Activated T-helper 9 cell treated with anti-CD3 and anti-CD28 coated beads, Interleukin-2, amount 50 U/mL, for 16 hours (primary cell): ENCODE data around the gene KCTD14.
"Not testable (repeated sequence)": the region's sequence is repeated elsewhere in the genome, so short reads cannot be mapped to it uniquely, and the experiment has no call there.

Source experiments
- DNase-seq: peaks from one replicate; pipeline ENCODE4 v3.0.0-alpha.2; 2020; ENCODE audit warnings: low read depth

The KCTD14 gene

GRCh38 chr11:78022397-78023396 lies at the start of gene KCTD14:
Gene KCTD14, minus strand, starts transcription at chr11:78023276. Its CDS starts 27 bp downstream, at chr11:78023249.
- DNase-seq, result no peak

GRCh38 chr11:78072455-78072854 lies 49.4 kb upstream of the KCTD14 start:
- no peak for DNase-seq

GRCh38 chr11:78071717-78072116 lies 48.6 kb upstream of the KCTD14 start:
- no peak for DNase-seq

GRCh38 chr11:78070621-78071020 lies 47.5 kb upstream of the KCTD14 start:
- DNase-seq, result no peak

GRCh38 chr11:78069465-78069864 lies 46.4 kb upstream of the KCTD14 start:
- DNase-seq, result no peak

GRCh38 chr11:78067704-78068103 lies 44.6 kb upstream of the KCTD14 start:
- no peak for DNase-seq

GRCh38 chr11:78066471-78066870 lies 43.4 kb upstream of the KCTD14 start:
- no peak for DNase-seq

GRCh38 chr11:78065203-78065602 lies 42.1 kb upstream of the KCTD14 start:
- no peak for DNase-seq

GRCh38 chr11:78063440-78064181 lies 40.5 kb upstream of the KCTD14 start, which contains the start of gene THRSP:
Gene THRSP, plus strand, starts transcription at chr11:78063861. Its CDS starts 21 bp downstream, at chr11:78063882.
- DNase-seq, result no peak

- DNase-seq, result no peak
These were observed 39.6 kb upstream of the KCTD14 start for GRCh38 chr11:78062671-78063070.

GRCh38 chr11:78061921-78062311 lies 38.8 kb upstream of the KCTD14 start:
- DNase-seq, result no peak

GRCh38 chr11:78061088-78061920 lies 38.2 kb upstream of the KCTD14 start:
- no peak for DNase-seq

GRCh38 chr11:78060533-78060932 lies 37.5 kb upstream of the KCTD14 start:
- DNase-seq, result no peak

GRCh38 chr11:78059749-78060328 lies 36.8 kb upstream of the KCTD14 start:
- not testable (repeated sequence) for DNase-seq

- DNase-seq, result no peak
These were observed 34.5 kb upstream of the KCTD14 start for GRCh38 chr11:78057462-78058055.

GRCh38 chr11:78056093-78056492 lies 33.0 kb upstream of the KCTD14 start:
- no peak for DNase-seq

- DNase-seq, result no peak
These were observed 31.9 kb upstream of the KCTD14 start for GRCh38 chr11:78054971-78055370.

- DNase-seq, result no peak
These were observed 28.1 kb upstream of the KCTD14 start for GRCh38 chr11:78050964-78051831.

- no peak for DNase-seq
These were observed 26.3 kb upstream of the KCTD14 start for GRCh38 chr11:78049348-78049747.

GRCh38 chr11:78048561-78048960 lies 25.5 kb upstream of the KCTD14 start:
- DNase-seq, result no peak
